Activated naive CD4-positive, alpha-beta T cell treated with anti-CD3 and anti-CD28 coated beads, Interleukin-2, amount 10 ng/mL, durations not matched to agents 7 days and 5 days (primary cell): ENCODE results near the gene WNT11.

Source experiments
- CTCF ChIA-PET: fragments of 350-600 bp; sonication (Branson Sonifier 250); formaldehyde crosslinking; loops from one replicate; lab custom pipeline; 2021; ENCODE audit warnings: antibody characterized with exemption; lab: Charles Lee
- DNase-seq: peaks from one replicate; pipeline ENCODE4 v3.0.0-alpha.2; 2020
- H3K27ac Mint-ChIP-seq: one replicate; pipeline ENCODE4 v1.8.0; 2021; ENCODE audit warnings: mild to moderate bottlenecking, moderate library complexity, mixed read lengths
- H3K27me3 Mint-ChIP-seq: one replicate; pipeline ENCODE4 v1.8.0; 2021; ENCODE audit warnings: mild to moderate bottlenecking, mixed read lengths
- H3K36me3 Mint-ChIP-seq: one replicate; pipeline ENCODE4 v1.8.0; 2021; ENCODE audit warnings: mixed read lengths
- H3K4me1 Mint-ChIP-seq: one replicate; pipeline ENCODE4 v1.8.0; 2021; ENCODE audit warnings: mixed read lengths
- H3K4me3 Mint-ChIP-seq: one replicate; pipeline ENCODE4 v1.8.0; 2021; ENCODE audit warnings: mild to moderate bottlenecking, moderate library complexity, mixed read lengths
- H3K9me3 Mint-ChIP-seq: one replicate; pipeline ENCODE4 v1.8.0; 2021; ENCODE audit warnings: mixed read lengths

WNT11 gene

GRCh38 chr11:76151556-76152085 is 54.7 kb downstream of the WNT11 start:
- Mint-ChIP-seq H3K27me3 (peaks cover 58% of the 10 kb centered on the region), H3K4me3 (no peak overlapping the region), H3K4me1 (peaks cover 24% of the 10 kb centered on the region), H3K36me3 (no peaks in the 10 kb centered on the region), H3K9me3 (no peaks in the 10 kb centered on the region), H3K27ac (no peak overlapping the region)
- DNase-seq: no peak
- CTCF ChIA-PET: interaction anchor here (0.8 to 3.2 kb wide), 28 partner anchors 9 to 445 kb away, joined by 3 to 91 read pairs (median 4); no protein-coding TSS in a partner anchor

GRCh38 chr11:76150141-76150540 is 56.2 kb downstream of the WNT11 start:
- H3K27ac Mint-ChIP-seq: no peak overlapping the region
- H3K4me3 Mint-ChIP-seq: no peak overlapping the region
- DNase-seq: no peak
- no peaks in the 10 kb centered on the region for H3K9me3 Mint-ChIP-seq
- H3K36me3 Mint-ChIP-seq: no peaks in the 10 kb centered on the region
- CTCF ChIA-PET: interaction anchor here (1.0 to 2.6 kb wide), 4 partner anchors 9 to 253 kb away, joined by 3 to 14 read pairs (median 4); no protein-coding TSS in a partner anchor
- H3K27me3 Mint-ChIP-seq: peaks cover 46% of the 10 kb centered on the region
- peaks cover 24% of the 10 kb centered on the region for H3K4me1 Mint-ChIP-seq

- H3K4me1 Mint-ChIP-seq: peaks cover 24% of the 10 kb centered on the region
- no peaks in the 10 kb centered on the region for H3K36me3 Mint-ChIP-seq
- H3K27ac Mint-ChIP-seq: no peak overlapping the region
- DNase-seq: no peak
- no peak overlapping the region for H3K4me3 Mint-ChIP-seq
- CTCF ChIA-PET: interaction anchor here (1.0 to 2.6 kb wide), 3 partner anchors 9 to 253 kb away, joined by 3 to 14 read pairs (median 4); no protein-coding TSS in a partner anchor
- peaks cover 46% of the 10 kb centered on the region for H3K27me3 Mint-ChIP-seq
- H3K9me3 Mint-ChIP-seq: no peaks in the 10 kb centered on the region
These were observed 56.6 kb downstream of the WNT11 start for GRCh38 chr11:76149713-76150112.

GRCh38 chr11:76148941-76149613 is 57.2 kb downstream of the WNT11 start:
- Mint-ChIP-seq H3K27ac (no peak overlapping the region), H3K4me3 (no peak overlapping the region), H3K27me3 (peaks cover 40% of the 10 kb centered on the region), H3K9me3 (no peaks in the 10 kb centered on the region), H3K36me3 (no peaks in the 10 kb centered on the region), H3K4me1 (peaks cover 24% of the 10 kb centered on the region)
- CTCF ChIA-PET: interaction anchor here (1.1 to 2.6 kb wide), 2 partner anchors 250 to 252 kb away, joined by 4 to 14 read pairs; no protein-coding TSS in a partner anchor
- DNase-seq: no peak

GRCh38 chr11:76148231-76148630 is 58.1 kb downstream of the WNT11 start:
- Mint-ChIP-seq H3K9me3 (no peaks in the 10 kb centered on the region), H3K4me3 (no peak overlapping the region), H3K27me3 (peaks cover 34% of the 10 kb centered on the region), H3K36me3 (no peaks in the 10 kb centered on the region), H3K27ac (no peak overlapping the region), H3K4me1 (peaks cover 19% of the 10 kb centered on the region)
- CTCF ChIA-PET: interaction anchor here (2.6 kb wide), 1 partner anchor 251 kb away, joined by 14 read pairs; no protein-coding TSS in a partner anchor
- DNase-seq: no peak

- CTCF ChIA-PET: interaction anchor here (2.5 kb wide), 1 partner anchor 250 kb away, joined by 9 read pairs; no protein-coding TSS in a partner anchor
- Mint-ChIP-seq H3K27me3 (peaks cover 24% of the 10 kb centered on the region), H3K36me3 (no peaks in the 10 kb centered on the region), H3K4me1 (peaks cover 9% of the 10 kb centered on the region), H3K9me3 (no peaks in the 10 kb centered on the region), H3K27ac (no peak overlapping the region), H3K4me3 (no peak overlapping the region)
- DNase-seq: no peak
These were observed 59.1 kb downstream of the WNT11 start for GRCh38 chr11:76147106-76147740.

GRCh38 chr11:76143274-76143673 is 63.0 kb downstream of the WNT11 start:
- H3K4me3 Mint-ChIP-seq: no peak overlapping the region
- H3K27ac Mint-ChIP-seq: no peak overlapping the region
- CTCF ChIA-PET: interaction anchor here (1.6 kb wide), 1 partner anchor 9 kb away, joined by 3 read pairs; no protein-coding TSS in a partner anchor
- H3K36me3 Mint-ChIP-seq: peaks cover 4% of the 10 kb centered on the region
- no peaks in the 10 kb centered on the region for H3K4me1 Mint-ChIP-seq
- H3K9me3 Mint-ChIP-seq: no peaks in the 10 kb centered on the region
- no peaks in the 10 kb centered on the region for H3K27me3 Mint-ChIP-seq
- DNase-seq: no peak

- H3K9me3 Mint-ChIP-seq: no peaks in the 10 kb centered on the region
- no peak overlapping the region for H3K4me3 Mint-ChIP-seq
- no peaks in the 10 kb centered on the region for H3K4me1 Mint-ChIP-seq
- no peak overlapping the region for H3K27ac Mint-ChIP-seq
- no peaks in the 10 kb centered on the region for H3K27me3 Mint-ChIP-seq
- CTCF ChIA-PET: interaction anchor here (1.6 kb wide), 1 partner anchor 11 kb away, joined by 3 read pairs; no protein-coding TSS in a partner anchor
- H3K36me3 Mint-ChIP-seq: peaks cover 4% of the 10 kb centered on the region
- DNase-seq: no peak
These were observed 64.3 kb downstream of the WNT11 start for GRCh38 chr11:76141901-76142588.

GRCh38 chr11:76140912-76141574 is 65.3 kb downstream of the WNT11 start:
- CTCF ChIA-PET: interaction anchor here (1.9 kb wide), 1 partner anchor 11 kb away, joined by 7 read pairs; no protein-coding TSS in a partner anchor
- H3K27me3 Mint-ChIP-seq: no peaks in the 10 kb centered on the region
- DNase-seq: no peak
- no peaks in the 10 kb centered on the region for H3K4me1 Mint-ChIP-seq
- peaks cover 4% of the 10 kb centered on the region for H3K36me3 Mint-ChIP-seq
- no peak overlapping the region for H3K4me3 Mint-ChIP-seq
- no peaks in the 10 kb centered on the region for H3K9me3 Mint-ChIP-seq
- no peak overlapping the region for H3K27ac Mint-ChIP-seq

- no peak overlapping the region for H3K4me3 Mint-ChIP-seq
- no peak overlapping the region for H3K27ac Mint-ChIP-seq
- peaks cover 5% of the 10 kb centered on the region for H3K36me3 Mint-ChIP-seq
- H3K27me3 Mint-ChIP-seq: no peaks in the 10 kb centered on the region
- H3K4me1 Mint-ChIP-seq: no peaks in the 10 kb centered on the region
- no peak for DNase-seq
- CTCF ChIA-PET: interaction anchor here (1.9 kb wide), 1 partner anchor 13 kb away, joined by 7 read pairs; no protein-coding TSS in a partner anchor
- H3K9me3 Mint-ChIP-seq: no peaks in the 10 kb centered on the region
These were observed 67.0 kb downstream of the WNT11 start for GRCh38 chr11:76139314-76139713.
